ENCODE results near the gene POF1B.

DNA sequence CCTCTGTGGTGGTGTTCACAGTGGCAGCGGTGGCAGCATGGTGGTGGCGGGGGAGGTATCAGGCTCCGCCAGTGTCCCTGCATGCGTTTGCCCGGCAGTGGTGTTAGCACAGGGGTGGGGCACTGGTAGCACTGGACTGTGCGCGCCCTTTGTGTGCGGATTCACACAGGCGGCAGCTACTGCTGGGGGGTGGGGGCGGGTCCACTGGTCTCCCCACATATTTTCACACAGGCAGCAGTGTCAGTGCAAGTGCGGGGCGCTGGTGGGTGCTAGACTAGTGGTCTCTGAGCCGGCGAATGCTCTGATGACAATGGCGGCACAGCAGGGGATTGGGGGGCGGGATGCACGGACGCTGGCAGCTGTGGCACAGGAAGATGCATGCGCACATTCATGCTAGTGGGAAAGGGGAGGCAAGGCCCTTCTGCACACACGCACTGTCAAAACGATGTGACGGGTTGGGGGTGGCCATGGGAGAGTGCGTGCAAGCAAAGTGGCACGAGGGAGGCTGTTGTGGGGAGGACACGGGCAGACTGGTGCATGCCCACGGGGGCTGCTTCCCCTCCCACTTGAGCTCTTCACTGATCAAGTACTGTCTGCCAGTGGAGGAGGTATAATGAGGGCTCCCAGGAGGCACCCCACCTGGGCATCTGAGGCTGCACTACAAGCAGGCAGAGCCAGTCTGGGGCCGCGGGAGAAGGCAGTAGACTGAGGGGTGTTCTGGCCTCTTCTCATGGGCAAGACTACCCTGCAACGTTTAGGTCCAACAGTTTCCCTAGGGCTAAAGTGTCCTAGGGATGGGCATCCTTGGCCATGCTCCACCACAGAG is 53.0 kb downstream of the POF1B start:
- TF ChIP-seq CTCF (IDR thresholded peaks at IDR 0.05) (no peak), EP300 (IDR thresholded peaks at IDR 0.05) (no peak)
